ENCODE results near the gene WFDC10B.

- TF ChIP-seq EZH2phosphoT487 (IDR thresholded peaks at IDR 0.05; ENCODE audit: borderline replicate concordance), result no peak
- no peak for TF ChIP-seq CTCF (IDR thresholded peaks at IDR 0.05 in 2 of 3, conservative IDR thresholded peaks at IDR 0.05 in 1 of 3; ENCODE audit: borderline replicate concordance in 1 of 3, insufficient read depth in 1 of 3, low read depth in 2 of 3, low read length in 2 of 3)
- TF ChIP-seq EZH2 (IDR thresholded peaks at IDR 0.05), result no peak
- no peak for TF ChIP-seq POLR2A (IDR thresholded peaks at IDR 0.05; ENCODE audit: borderline replicate concordance, extremely low read depth, insufficient read depth, insufficient read length)
- TF ChIP-seq YY1 (IDR thresholded peaks at IDR 0.05; ENCODE audit: extremely low read depth, insufficient replicate concordance, low read depth, low read length), result no peak
- no peak for TF ChIP-seq ZBTB33 (IDR thresholded peaks at IDR 0.05; ENCODE audit: extremely low read depth, insufficient replicate concordance, low read length)
- no peak for TF ChIP-seq POLR2AphosphoS5 (IDR thresholded peaks at IDR 0.05; ENCODE audit: low read depth, low read length)
- no peak for TF ChIP-seq TCF7L2 (IDR thresholded peaks at IDR 0.05; ENCODE audit: borderline replicate concordance, extremely low read depth, insufficient read depth, insufficient read length)
- no peak for TF ChIP-seq SP1 (IDR thresholded peaks at IDR 0.05; ENCODE audit: low read depth)
- TF ChIP-seq SRF (IDR thresholded peaks at IDR 0.05; ENCODE audit: low read depth), result no peak
- TF ChIP-seq RAD21 (IDR thresholded peaks at IDR 0.05; ENCODE audit: low read depth), result no peak
- TF ChIP-seq SIN3A (IDR thresholded peaks at IDR 0.05; ENCODE audit: low read depth), result no peak
- TF ChIP-seq CEBPB (IDR thresholded peaks at IDR 0.05; ENCODE audit: low read depth), result no peak
Observed at GRCh38 chr20:45695496-45695895, 9.3 kb downstream of the WFDC10B start.
